DMS 273 (cell line): ENCODE data around the gene UMAD1.
"Not testable (repeated sequence)": the region's sequence is repeated elsewhere in the genome, so short reads cannot be mapped to it uniquely, and the experiment has no call there.

Experiments used
- DNase-seq: peaks from one replicate; lab custom pipeline; 2025; ENCODE audit not compliant: unreplicated experiment; lab: John Stamatoyannopoulos, UW

The UMAD1 gene

DNA sequence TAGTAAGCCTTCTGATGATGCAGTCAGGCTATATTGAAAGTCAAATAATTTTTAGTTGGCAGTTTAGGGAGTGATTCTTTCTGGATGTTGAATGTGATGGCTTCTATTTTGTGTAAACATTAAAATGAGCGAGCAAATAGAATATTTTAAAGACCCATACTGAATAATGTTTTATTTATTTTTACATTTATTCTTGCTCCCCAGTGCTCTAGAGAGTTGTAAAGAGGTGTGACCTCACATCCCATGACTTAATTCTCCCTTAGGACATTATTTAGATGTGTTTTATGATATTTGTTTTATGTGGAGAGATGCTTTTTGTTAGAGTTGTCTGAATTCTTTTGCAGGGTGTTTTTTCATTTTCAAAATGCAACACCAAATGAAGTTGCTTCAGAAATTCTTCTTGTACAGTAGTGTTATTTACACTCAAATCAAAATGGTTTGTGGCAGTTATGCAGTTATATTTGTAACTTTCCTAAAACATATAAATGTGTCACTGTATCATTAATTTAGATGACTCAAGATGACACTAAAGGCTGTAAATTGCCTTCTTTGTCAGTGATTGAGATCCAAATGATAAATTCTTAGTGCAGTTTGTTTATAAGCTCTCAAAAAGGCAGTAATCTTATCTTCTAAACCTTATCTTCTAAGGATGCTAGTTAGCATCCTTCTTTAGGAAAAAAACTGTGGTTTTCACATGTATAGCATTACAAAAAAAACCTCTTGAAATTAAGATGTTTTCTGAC is 12.4 kb downstream of the UMAD1 start:
- no peak for DNase-seq

- DNase-seq = peak; percentile 71
These were observed 13.1 kb downstream of the UMAD1 start for GRCh38 chr7:7653593-7654187.

DNA sequence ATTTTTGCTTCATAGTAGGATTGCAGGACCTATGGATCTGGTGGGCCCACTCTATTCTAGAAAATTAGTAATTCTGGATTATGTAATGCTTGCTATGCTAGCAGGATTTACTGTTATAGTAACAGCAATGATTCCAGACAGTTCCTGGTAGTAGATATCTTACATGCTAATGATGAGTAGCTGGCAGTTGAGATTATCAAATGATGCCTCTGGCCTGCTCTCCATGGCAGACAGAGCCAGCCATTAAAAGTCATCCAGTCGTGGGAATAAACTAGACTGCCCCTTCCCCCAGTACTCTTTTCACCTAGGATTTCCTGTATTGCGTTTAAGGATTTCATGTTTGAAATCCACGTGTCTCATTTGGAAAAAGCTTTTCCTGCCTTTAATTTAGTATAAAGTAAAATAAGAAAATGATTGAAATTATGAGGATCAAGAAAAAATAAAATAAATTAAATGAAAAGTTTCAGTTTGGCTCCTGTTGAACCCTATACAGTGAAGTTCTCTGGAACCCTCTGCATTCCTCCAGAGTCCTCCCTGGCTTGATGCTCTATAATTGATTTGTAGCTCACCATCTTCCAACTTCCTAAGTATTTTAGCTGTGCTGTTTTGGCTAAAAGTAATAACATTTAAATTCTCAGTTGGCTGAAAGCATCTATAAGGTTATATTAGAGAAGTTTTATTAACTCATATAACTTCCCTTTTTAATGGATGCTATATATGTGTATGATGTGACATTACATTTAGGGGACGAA is 14.6 kb downstream of the UMAD1 start:
- no peak for DNase-seq

DNA sequence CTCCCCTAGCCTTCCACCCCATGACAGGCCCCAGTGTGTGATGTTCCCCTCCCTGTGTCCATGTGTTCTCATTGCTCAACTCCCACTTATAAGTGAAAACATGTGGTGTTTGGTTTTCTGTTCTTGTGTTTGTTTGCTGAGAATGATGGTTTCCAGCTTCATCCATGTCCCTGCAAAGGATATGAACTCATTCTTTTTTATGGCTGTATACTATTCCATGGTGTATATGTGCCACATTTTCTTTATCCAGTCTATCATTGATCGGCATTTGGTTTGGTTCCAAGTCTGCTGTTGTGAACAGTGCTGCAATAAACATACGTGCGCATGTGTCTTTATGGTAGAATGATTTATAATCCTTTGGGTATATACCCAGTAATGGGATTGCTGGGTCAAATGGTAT is 15.9 kb downstream of the UMAD1 start:
- DNase-seq = not testable (repeated sequence)

DNA sequence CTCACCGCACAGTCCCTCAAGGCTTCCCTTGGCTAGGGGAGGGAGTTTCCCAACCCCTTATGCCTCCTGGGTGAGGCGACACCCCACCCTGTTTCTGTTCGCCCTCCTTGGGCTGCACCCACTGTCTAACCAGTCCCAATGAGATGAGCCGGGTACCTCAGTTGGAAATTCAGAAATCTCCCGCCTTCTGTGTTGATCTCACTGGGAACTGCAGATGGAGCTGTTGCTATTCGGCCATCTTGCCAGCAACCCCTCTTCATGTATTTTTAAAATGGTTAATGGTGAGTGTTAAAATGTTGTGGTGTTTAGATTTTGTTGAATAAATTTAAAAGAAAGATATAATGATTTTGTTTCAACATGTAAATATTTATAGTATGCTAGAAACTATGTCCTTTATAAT is 22.0 kb downstream of the UMAD1 start:
- DNase-seq = peak; percentile 70

DNA sequence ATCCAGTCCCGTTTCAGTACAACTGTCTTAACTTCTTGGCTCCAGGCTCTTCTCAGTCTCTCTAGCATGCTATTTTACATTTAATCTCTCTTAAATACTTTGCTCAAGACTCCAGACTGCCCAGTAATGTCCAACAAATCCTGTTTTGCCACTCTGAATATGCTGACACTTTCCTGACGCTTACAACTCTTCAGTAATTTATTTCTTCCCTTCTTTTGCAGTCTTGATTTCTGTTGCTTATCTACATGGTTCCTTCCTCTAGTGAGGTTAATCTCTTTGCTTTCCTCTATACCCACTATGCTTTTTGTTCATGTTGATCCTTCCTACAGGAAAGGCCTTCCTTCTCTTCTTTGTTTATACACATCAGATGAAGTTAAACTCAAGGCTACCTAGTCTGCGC is 23.7 kb downstream of the UMAD1 start:
- no peak for DNase-seq

DNA sequence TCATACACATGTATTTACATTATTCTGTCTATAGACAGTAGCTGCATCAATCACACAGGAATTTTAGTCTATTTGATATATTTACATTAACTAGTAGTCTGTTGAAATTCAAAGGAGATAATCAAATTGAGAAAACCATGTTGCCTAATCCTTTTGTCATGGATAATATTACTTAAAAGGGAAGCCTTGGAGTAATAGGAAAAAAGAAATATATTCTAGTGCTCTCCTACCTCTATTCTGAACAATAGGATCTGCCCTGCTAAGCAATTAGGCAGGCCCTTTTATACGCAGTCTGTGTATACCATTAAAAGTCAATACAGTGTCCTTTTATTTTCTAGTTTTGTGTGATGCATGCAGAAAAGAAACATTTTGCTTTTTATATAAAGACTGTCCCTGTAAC is 24.5 kb downstream of the UMAD1 start:
- DNase-seq = no peak

GRCh38 chr7:7667187-7667586 is 26.6 kb downstream of the UMAD1 start:
- no peak for DNase-seq

DNA sequence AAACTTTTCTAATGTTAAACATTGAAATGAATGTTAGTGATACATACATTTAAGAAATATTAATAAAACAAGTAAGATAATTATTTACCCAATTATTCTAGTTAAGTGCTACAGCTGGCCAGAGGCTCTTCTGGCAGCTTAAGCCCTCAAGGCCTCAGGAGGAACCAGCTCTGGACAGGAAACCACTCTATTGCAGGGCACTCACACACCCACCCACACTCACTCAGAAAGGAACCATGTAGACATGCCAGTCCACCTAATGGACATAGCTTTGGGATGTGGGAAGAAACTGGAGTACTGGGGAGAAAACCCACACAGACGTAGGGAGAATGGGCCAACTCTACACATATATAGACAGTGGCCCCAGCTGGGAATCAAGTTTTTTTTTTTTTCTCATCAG is 28.2 kb downstream of the UMAD1 start:
- no peak for DNase-seq

GRCh38 chr7:7670490-7670889 is 29.9 kb downstream of the UMAD1 start:
- DNase-seq = no peak

GRCh38 chr7:7671361-7671760 is 30.8 kb downstream of the UMAD1 start:
- DNase-seq = no peak

GRCh38 chr7:7672545-7673239 is 32.1 kb downstream of the UMAD1 start:
- DNase-seq = no peak

- DNase-seq = no peak
These were observed 32.6 kb downstream of the UMAD1 start for GRCh38 chr7:7673240-7673550.

- DNase-seq = peak; percentile 93
These were observed 35.1 kb downstream of the UMAD1 start for GRCh38 chr7:7675686-7676085.

DNA sequence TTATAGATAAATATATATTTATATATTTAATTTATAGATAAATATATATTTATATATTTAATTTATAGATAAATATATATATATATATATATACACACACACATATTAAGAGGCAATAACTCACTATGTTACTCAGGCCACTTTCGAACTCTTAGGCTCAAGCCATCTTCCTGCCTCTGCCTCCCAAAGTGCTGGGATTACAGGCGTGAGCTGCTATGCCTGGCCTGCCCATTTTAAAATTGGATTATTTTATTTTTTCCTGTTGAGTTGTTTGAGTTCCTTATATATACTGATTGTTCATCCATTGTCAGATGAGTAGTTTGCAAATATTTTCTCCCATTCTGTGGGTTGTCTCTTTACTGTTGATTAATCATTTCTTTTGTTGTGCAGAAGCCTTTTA is 39.1 kb downstream of the UMAD1 start:
- peak; percentile 33 for DNase-seq

- DNase-seq = peak; percentile 96
These were observed 40.8 kb downstream of the UMAD1 start for GRCh38 chr7:7681191-7681935.

- peak; percentile 46 for DNase-seq
These were observed 41.4 kb downstream of the UMAD1 start for GRCh38 chr7:7681936-7682329.

GRCh38 chr7:7682861-7683260 is 42.3 kb downstream of the UMAD1 start:
- DNase-seq = peak; percentile 62

DNA sequence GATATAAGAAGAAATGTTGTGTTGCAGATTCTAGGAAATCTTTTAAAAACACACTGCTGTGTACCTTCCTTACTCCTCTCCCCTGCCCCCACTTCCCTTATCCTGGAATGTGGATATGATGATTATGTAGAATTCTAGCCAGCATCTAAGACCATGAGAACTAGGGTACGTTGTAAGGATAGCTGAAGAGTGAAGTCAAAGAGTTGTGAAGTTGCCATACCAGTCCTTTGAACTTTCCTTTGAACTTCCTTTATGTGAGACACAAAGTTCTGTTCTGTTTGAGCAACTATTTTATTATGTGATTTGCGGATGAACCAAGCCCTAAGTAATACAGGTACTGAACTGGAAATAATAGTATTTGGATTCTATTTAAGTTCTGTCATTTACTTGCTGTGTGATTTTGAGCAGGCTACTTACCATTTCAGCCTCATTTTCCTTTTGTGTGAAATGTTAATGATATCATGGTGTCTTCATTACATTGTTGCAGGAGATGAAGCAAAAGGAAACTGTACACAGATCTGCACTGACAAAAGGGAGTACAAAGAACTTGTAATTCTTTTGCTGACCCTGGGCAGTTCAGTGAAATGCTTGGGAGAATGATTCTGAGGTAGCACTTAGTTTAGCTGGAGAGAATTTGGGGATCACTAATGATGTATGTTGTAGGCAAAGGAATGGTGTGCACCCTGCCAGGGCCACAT is 46.4 kb downstream of the UMAD1 start:
- no peak for DNase-seq

DNA sequence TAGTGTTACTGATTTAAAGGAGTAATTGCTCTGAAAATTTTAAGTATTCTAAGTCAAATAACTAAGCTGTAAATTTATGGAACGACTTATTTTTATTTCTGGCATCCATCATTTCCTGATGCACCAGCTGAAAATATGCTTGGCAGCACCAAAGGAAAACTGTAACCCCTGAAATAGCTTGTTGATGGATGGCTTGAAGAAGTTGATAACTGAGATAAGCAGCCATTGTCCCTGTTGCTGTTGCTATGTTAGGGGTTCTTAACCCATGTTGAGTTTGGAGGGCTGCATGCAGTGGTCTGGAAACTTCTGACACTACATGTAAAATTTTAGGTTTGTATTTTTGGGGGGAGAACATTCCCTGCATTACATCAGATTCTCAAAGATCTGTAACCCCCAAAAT is 47.2 kb downstream of the UMAD1 start:
- no peak for DNase-seq
